ENCODE measurements around the gene SYNC.

- TF ChIP-seq, protein P1, sequence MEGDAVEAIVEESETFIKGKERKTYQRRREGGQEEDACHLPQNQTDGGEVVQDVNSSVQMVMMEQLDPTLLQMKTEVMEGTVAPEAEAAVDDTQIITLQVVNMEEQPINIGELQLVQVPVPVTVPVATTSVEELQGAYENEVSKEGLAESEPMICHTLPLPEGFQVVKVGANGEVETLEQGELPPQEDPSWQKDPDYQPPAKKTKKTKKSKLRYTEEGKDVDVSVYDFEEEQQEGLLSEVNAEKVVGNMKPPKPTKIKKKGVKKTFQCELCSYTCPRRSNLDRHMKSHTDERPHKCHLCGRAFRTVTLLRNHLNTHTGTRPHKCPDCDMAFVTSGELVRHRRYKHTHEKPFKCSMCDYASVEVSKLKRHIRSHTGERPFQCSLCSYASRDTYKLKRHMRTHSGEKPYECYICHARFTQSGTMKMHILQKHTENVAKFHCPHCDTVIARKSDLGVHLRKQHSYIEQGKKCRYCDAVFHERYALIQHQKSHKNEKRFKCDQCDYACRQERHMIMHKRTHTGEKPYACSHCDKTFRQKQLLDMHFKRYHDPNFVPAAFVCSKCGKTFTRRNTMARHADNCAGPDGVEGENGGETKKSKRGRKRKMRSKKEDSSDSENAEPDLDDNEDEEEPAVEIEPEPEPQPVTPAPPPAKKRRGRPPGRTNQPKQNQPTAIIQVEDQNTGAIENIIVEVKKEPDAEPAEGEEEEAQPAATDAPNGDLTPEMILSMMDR (IDR thresholded peaks at IDR 0.05): no peak
- TF ChIP-seq POLR2AphosphoS5 (IDR thresholded peaks at IDR 0.05): no peak
- TF ChIP-seq POLR2A (IDR thresholded peaks at IDR 0.05): no peak
Measured at GRCh38 chr1:32729254-32730046, 26.9 kb upstream of the SYNC start.

All from transverse colon (tissue), 4 donors.